ENCODE results near the gene PLET1.

PLET1 gene

GRCh38 chr11:112303616-112304015 is 43.0 kb upstream of the PLET1 start:
- TF ChIP-seq CTCF (IDR thresholded peaks at IDR 0.05; ENCODE audit: control insufficient read depth, insufficient read depth, low read depth, low read length, missing control alignments) = no peak
- no peak overlapping the region for H3K4me3 ChIP-seq (ENCODE audit: control insufficient read depth, low read depth, low read length)
- DNase-seq (ENCODE audit: low read depth) = no peak

- no peak overlapping the region for H3K4me3 ChIP-seq (ENCODE audit: control insufficient read depth, low read depth, low read length)
- TF ChIP-seq CTCF (IDR thresholded peaks at IDR 0.05; ENCODE audit: control insufficient read depth, insufficient read depth, low read depth, low read length, missing control alignments) = no peak
- DNase-seq (ENCODE audit: low read depth) = no peak
Observed at GRCh38 chr11:112302226-112302868, 41.7 kb upstream of the PLET1 start.

- DNase-seq (ENCODE audit: low read depth) = no peak
- H3K4me3 ChIP-seq (ENCODE audit: control insufficient read depth, low read depth, low read length) = no peak overlapping the region
- no peak for TF ChIP-seq CTCF (IDR thresholded peaks at IDR 0.05; ENCODE audit: control insufficient read depth, insufficient read depth, low read depth, low read length, missing control alignments)
Observed at GRCh38 chr11:112300094-112300786, 39.6 kb upstream of the PLET1 start.

GRCh38 chr11:112298535-112298934 is 37.9 kb upstream of the PLET1 start:
- no peak for DNase-seq (ENCODE audit: low read depth)

GRCh38 chr11:112297248-112297866 is 36.7 kb upstream of the PLET1 start:
- no peak overlapping the region for H3K4me3 ChIP-seq (ENCODE audit: control insufficient read depth, low read depth, low read length)
- TF ChIP-seq CTCF (IDR thresholded peaks at IDR 0.05; ENCODE audit: control insufficient read depth, insufficient read depth, low read depth, low read length, missing control alignments) = no peak
- no peak for DNase-seq (ENCODE audit: low read depth)

More at GRCh38 chr11:112298535-112298934, 37.9 kb upstream of the PLET1 start:
- no peak overlapping the region for H3K4me3 ChIP-seq (ENCODE audit: control insufficient read depth, low read depth, low read length)
- no peak for TF ChIP-seq CTCF (IDR thresholded peaks at IDR 0.05; ENCODE audit: control insufficient read depth, insufficient read depth, low read depth, low read length, missing control alignments)

GRCh38 chr11:112296044-112296443 is 35.4 kb upstream of the PLET1 start:
- DNase-seq (ENCODE audit: low read depth) = no peak
- TF ChIP-seq CTCF (IDR thresholded peaks at IDR 0.05; ENCODE audit: control insufficient read depth, insufficient read depth, low read depth, low read length, missing control alignments) = no peak
- no peak overlapping the region for H3K4me3 ChIP-seq (ENCODE audit: control insufficient read depth, low read depth, low read length)
